Osteocyte (in vitro differentiated cells): Measurements from ENCODE around the gene CGB3. TPM values are rescaled to one million over a fixed set of nuclear protein-coding genes. Genes with fewer than 3 reads are reported as not detected.

Source experiments
- DNase-seq: peaks from one replicate; pipeline ENCODE4 v3.0.0; 2021; ENCODE audit warnings: mixed read lengths; ENCODE audit not compliant: unreplicated experiment; ENCODE audit errors: extremely low spot score
- H3K27ac Mint-ChIP-seq: one replicate; pipeline ENCODE4 v1.8.0; 2021; ENCODE audit warnings: mild to moderate bottlenecking, mixed read lengths; ENCODE audit not compliant: unreplicated experiment
- H3K27me3 Mint-ChIP-seq: one replicate; pipeline ENCODE4 v1.8.0; 2021; ENCODE audit warnings: mixed read lengths; ENCODE audit not compliant: unreplicated experiment
- H3K36me3 Mint-ChIP-seq: one replicate; pipeline ENCODE4 v1.8.0; 2021; ENCODE audit warnings: mixed read lengths; ENCODE audit not compliant: unreplicated experiment
- H3K4me1 Mint-ChIP-seq: one replicate; pipeline ENCODE4 v1.8.0; 2021; ENCODE audit warnings: mixed read lengths; ENCODE audit not compliant: unreplicated experiment
- H3K4me3 Mint-ChIP-seq: one replicate; pipeline ENCODE4 v1.8.0; 2021; ENCODE audit warnings: mild to moderate bottlenecking, moderate library complexity, mixed read lengths; ENCODE audit not compliant: unreplicated experiment
- H3K9me3 Mint-ChIP-seq: one replicate; pipeline ENCODE4 v1.8.0; 2021; ENCODE audit warnings: mixed read lengths; ENCODE audit not compliant: unreplicated experiment
- total RNA-seq: library from RNA; stranded (reverse); gene quantifications from 2 replicates; pipeline ENCODE4 v1.2.1, GENCODE V29; 2021
- TF ChIP-seq, protein P1 (sequence below): fragments of 200-600 bp; sonication (generic); IDR thresholded peaks from 2 replicates; pipeline ENCODE4 v1.5.0; 2021; ENCODE audit warnings: antibody characterized with exemption, mild to moderate bottlenecking, moderate library complexity

The CGB3 gene
- total RNA-seq, 1 donor from 2014 or later, result not detected

DNA sequence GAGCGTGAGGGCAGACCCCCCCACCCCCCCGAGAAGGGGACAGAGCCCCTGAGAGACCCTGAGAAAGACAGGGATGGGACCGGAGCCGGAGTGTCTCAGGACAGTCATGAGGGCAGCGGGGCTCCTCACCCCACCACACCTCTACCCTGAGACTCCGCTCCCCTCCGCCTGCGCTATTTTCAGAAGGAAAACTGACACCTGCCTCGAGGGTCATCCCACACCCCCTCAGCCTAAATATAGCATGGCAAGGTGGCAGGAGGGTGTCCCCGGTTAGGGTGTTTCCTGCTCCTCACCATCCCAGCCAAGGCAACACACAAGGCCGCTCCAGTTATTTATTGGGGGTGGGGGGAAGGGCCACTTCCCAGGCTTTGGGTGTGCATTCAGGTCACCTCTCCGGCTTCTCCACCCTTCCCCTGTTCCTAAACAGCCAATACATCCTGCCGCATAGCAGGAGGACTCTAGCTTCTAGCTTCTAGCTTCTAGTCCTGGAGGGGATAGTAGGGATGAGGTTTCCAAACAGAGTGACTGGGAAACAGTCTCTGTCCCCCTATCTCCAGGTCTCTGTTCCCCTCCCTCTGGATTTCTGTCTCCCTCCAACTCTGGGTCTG, 41.9 kb upstream of the CGB3 start:
- Mint-ChIP-seq H3K36me3 (no peaks in the 10 kb centered on the region), H3K9me3 (peaks cover 7% of the 10 kb centered on the region), H3K4me3 (no peak overlapping the region), H3K27me3 (peaks cover 46% of the 10 kb centered on the region), H3K27ac (no peak overlapping the region), H3K4me1 (peaks cover 7% of the 10 kb centered on the region)
- no peak for DNase-seq
- TF ChIP-seq, protein P1, sequence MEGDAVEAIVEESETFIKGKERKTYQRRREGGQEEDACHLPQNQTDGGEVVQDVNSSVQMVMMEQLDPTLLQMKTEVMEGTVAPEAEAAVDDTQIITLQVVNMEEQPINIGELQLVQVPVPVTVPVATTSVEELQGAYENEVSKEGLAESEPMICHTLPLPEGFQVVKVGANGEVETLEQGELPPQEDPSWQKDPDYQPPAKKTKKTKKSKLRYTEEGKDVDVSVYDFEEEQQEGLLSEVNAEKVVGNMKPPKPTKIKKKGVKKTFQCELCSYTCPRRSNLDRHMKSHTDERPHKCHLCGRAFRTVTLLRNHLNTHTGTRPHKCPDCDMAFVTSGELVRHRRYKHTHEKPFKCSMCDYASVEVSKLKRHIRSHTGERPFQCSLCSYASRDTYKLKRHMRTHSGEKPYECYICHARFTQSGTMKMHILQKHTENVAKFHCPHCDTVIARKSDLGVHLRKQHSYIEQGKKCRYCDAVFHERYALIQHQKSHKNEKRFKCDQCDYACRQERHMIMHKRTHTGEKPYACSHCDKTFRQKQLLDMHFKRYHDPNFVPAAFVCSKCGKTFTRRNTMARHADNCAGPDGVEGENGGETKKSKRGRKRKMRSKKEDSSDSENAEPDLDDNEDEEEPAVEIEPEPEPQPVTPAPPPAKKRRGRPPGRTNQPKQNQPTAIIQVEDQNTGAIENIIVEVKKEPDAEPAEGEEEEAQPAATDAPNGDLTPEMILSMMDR, result no peak

DNA sequence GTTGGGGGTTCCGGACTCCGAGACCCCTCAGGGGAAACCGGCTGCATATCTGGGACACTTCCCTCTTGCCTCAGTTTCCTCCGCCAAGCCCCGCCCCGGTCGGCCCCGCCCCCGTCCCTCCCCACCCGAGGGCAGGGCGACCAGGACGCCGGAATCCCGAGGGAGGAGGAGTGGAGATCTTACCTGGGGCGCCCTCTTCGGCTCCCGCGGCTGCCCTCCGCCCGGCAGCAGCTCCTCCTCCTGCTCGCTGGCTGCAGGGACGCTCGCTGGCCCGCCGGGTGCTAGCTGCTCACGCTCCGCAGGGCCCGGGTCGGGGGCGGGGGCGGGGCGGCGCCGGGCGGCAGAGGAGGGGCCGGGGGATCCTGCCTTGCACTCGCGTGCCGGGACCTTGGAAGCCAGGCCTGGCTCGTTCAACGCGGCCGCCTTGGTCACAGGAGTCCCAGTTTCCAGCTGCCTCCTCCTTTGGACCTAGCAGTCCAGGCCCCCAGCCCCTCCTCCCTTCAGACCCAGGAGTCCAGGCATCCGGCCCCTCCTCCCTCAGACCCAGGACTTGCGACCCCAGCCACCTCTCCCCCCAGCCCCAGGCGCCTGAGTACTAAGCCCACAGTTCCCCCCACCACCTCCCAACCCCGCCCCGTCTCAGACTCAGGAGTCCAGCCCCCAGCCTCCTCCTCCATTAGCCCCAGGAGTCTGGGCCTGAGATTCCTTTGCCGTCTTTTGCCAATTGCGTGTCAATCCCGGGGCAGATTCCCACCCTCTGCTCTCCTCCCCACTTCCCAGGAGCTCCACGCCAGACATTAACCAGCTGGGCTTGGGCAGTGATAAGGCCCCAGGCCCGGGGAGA, 40.9 kb upstream of the CGB3 start, which contains the start of gene NTF4:
Gene NTF4 (minus strand): TSS at position 51 of the 844 bp plus-strand sequence. CDS start 2,821 bp downstream, outside the sequence.
- H3K27ac Mint-ChIP-seq, result peak within 1 kb of the TSS; percentile 54
- TF ChIP-seq, protein P1, result no peak
- H3K4me3 Mint-ChIP-seq, result peak within 1 kb of the TSS; percentile 45
- no peak for DNase-seq
- peaks cover 38% of the 10 kb centered on the region for H3K27me3 Mint-ChIP-seq
- H3K4me1 Mint-ChIP-seq, result peaks cover 7% of the 10 kb centered on the region
- H3K36me3 Mint-ChIP-seq, result no peaks in the 10 kb centered on the region
- peaks cover 7% of the 10 kb centered on the region for H3K9me3 Mint-ChIP-seq

DNA sequence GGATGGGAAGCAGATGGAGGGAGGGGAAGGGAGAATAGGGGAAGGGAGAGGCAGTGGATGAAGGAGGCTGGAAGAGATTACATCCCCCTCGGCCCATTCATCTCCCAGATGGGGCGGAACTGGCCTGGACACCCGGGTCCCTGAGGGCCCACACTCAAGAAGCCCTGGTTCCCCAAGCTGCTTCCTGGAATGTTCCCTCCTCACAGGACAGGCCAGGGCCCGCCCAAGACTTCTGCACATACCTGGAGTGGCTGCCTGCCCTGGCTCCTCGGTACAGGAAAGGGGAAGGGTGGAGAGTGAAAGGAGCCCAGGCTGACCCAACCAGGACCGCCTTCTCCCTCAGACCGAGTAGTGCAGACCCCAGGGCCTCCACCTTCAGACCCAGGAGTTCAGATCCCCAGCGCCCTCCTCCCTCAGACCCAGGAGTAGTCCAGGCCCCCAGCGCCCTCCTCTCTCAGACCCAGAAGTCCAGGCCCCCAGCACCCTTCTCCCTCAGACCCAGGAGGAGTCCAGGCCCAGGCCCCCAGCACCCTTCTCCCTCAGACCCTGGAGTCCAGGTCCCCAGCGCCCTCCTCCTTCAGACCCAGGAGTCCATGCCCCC, 40.0 kb upstream of the CGB3 start:
- no peak overlapping the region for H3K27ac Mint-ChIP-seq
- DNase-seq, result no peak
- peaks cover 7% of the 10 kb centered on the region for H3K4me1 Mint-ChIP-seq
- peaks cover under 1% of the 10 kb centered on the region for H3K9me3 Mint-ChIP-seq
- H3K4me3 Mint-ChIP-seq, result peak overlapping the region; percentile 45
- no peaks in the 10 kb centered on the region for H3K36me3 Mint-ChIP-seq
- TF ChIP-seq, protein P1, result no peak
- peaks cover 32% of the 10 kb centered on the region for H3K27me3 Mint-ChIP-seq

DNA sequence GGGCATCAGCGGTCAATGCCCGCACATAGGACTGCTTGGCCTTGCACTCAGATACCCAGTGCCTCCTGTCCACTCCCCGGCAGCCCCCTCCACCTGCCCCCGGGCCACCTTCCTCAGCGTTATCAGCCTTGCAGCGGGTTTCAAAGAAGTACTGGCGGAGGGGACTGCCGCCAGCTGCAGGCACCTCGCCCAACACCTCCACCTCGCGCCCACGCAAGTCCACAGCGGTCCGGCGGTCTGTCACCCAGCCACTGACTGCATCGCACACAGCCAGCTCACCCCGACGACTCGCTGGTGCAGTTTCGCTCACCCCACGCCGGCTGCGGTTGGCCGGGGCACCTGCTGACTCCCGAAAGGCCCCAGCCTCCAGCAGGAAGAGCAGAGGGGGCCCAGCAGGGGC, 37.3 kb upstream of the CGB3 start:
- peaks cover 16% of the 10 kb centered on the region for H3K27me3 Mint-ChIP-seq
- H3K36me3 Mint-ChIP-seq, result no peaks in the 10 kb centered on the region
- no peak for DNase-seq
- TF ChIP-seq, protein P1, result no peak
- H3K4me1 Mint-ChIP-seq, result peaks cover 18% of the 10 kb centered on the region
- H3K27ac Mint-ChIP-seq, result no peak overlapping the region
- H3K9me3 Mint-ChIP-seq, result no peaks in the 10 kb centered on the region
- no peak overlapping the region for H3K4me3 Mint-ChIP-seq

DNA sequence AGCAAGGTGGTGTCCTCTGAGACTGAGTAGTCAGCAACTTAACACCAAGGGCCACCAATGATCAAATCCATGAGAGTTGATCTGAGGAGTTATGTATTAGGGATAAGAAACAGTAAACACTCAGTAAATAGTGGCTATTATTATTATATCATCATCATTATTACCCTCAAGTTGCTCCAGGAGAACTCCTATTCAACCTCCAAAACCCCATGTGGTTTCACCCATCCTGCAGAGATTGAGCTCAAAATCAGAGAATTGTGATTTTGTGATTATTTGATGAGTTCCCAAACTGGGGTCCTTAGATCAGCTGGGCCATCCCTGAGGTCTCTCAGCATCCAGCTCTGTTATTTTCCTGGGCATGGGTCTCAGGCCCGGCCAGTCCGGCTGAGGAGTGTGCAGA, 36.9 kb upstream of the CGB3 start:
- no peak overlapping the region for H3K4me3 Mint-ChIP-seq
- peaks cover 20% of the 10 kb centered on the region for H3K4me1 Mint-ChIP-seq
- H3K9me3 Mint-ChIP-seq, result no peaks in the 10 kb centered on the region
- no peak overlapping the region for H3K27ac Mint-ChIP-seq
- no peaks in the 10 kb centered on the region for H3K36me3 Mint-ChIP-seq
- no peak for DNase-seq
- peaks cover 12% of the 10 kb centered on the region for H3K27me3 Mint-ChIP-seq
- TF ChIP-seq, protein P1, result no peak
